Tibial artery (tissue), 4 donors: ENCODE results near the gene CARD14.

Source experiments
- DNase-seq, 2 donors: peaks; one replicate each; pipeline ENCODE4 v3.0.0-alpha.2; 2019
- H3K27ac ChIP-seq, 2 donors: fragments of 200-600 bp; sonication (generic) in 1 of 2; 1 replicate in 1 of 2; 2 replicates in 1 of 2; pipeline ENCODE4 v1.5.1; 2018 to 2019; ENCODE audit warnings: mild to moderate bottlenecking in 1 of 2
- H3K27me3 ChIP-seq, 2 donors: fragments of 200-600 bp; sonication (generic) in 1 of 2; one replicate each; pipeline versions ENCODE4 v1.5.1 to v1.6.0; 2016 to 2019
- H3K36me3 ChIP-seq, 3 donors: fragments of 200-600 bp; sonication (generic) in 2 of 3; one replicate each; pipeline ENCODE4 v1.5.1; 2016 to 2019; ENCODE audit warnings: mild to moderate bottlenecking in 2 of 3
- H3K4me1 ChIP-seq, 4 donors: fragments of 200-600 bp; sonication (generic) in 2 of 4; 1 replicate in 3 of 4; 2 replicates in 1 of 4; pipeline ENCODE4 v1.5.1; 2016 to 2019
- H3K4me3 ChIP-seq, 2 donors: fragments of 200-600 bp; sonication (generic) in 1 of 2; 1 replicate in 1 of 2; 2 replicates in 1 of 2; pipeline ENCODE4 v1.5.1; 2018 to 2019; ENCODE audit warnings: mild to moderate bottlenecking in 2 of 2
- H3K9me3 ChIP-seq, 3 donors: fragments of 200-600 bp; sonication (generic) in 1 of 3; one replicate each; pipeline ENCODE4 v1.5.1; 2016 to 2019
- intact Hi-C: fragments of 100-400 bp; cut with DNase I; formaldehyde crosslinking; loops from one replicate; pipeline ENCODE4 v1.15.0; 2023; ENCODE audit warnings: low total_unique reads
- TF ChIP-seq, protein P1 (sequence below), 2 experiments: fragments of 200-600 bp in 1 of 2; fragments of 450-650 bp in 1 of 2; IDR thresholded peaks; one replicate each; pipeline ENCODE4 v1.5.1; 2017 to 2019; ENCODE audit warnings: antibody characterized with exemption in 2 of 2, mild to moderate bottlenecking in 1 of 2, moderate library complexity in 1 of 2

The CARD14 gene

DNA sequence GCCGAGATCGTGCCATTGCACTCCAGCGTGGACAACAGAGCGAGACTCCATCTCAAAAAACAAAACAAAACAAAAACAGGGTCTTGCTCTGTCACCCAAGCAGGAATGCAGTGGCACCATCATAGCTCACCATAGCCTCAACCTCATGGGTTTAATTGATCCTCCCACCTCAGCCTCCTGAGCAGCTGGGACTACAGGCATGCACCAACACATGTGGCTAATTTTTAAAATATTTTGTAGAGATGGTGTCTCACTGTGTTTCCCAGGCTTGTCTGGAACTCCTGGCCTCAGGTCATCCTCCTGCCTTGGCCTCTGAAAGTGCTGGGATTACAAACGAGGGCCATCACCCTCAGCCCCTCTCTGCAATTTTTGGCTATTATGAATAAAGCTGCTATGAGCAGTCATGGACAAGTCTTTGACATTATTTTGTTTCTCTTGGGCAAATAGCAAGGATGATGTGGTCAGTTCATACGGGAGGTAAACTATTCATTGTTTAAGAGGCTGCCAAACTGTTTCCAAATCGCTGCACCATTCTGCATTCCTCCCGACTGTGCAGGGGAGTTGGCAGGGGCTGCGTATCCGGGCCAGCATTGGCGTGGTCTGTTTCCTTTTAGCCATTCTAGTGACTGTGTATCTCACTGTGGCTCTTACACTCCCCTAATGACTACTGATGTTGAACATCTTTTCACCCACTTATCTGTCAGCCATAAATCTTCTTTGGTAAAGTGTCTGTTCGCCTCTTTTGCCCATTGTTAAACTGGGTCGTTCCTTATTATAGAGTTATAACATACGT lies 44.0 kb upstream of the CARD14 start:
- TF ChIP-seq, protein P1, sequence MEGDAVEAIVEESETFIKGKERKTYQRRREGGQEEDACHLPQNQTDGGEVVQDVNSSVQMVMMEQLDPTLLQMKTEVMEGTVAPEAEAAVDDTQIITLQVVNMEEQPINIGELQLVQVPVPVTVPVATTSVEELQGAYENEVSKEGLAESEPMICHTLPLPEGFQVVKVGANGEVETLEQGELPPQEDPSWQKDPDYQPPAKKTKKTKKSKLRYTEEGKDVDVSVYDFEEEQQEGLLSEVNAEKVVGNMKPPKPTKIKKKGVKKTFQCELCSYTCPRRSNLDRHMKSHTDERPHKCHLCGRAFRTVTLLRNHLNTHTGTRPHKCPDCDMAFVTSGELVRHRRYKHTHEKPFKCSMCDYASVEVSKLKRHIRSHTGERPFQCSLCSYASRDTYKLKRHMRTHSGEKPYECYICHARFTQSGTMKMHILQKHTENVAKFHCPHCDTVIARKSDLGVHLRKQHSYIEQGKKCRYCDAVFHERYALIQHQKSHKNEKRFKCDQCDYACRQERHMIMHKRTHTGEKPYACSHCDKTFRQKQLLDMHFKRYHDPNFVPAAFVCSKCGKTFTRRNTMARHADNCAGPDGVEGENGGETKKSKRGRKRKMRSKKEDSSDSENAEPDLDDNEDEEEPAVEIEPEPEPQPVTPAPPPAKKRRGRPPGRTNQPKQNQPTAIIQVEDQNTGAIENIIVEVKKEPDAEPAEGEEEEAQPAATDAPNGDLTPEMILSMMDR (IDR thresholded peaks at IDR 0.05): no peak
- H3K4me3 ChIP-seq: no peak overlapping the region
- H3K36me3 ChIP-seq: no peaks in the 10 kb centered on the region
- intact Hi-C loops: no loop called here
- no peak overlapping the region for H3K27ac ChIP-seq
- DNase-seq: no peak
- H3K9me3 ChIP-seq: no peaks in the 10 kb centered on the region
- H3K27me3 ChIP-seq: peaks cover 0 to 23% of the 10 kb centered on the region in 2 donors
- peaks cover 0 to 7% (median 0%) of the 10 kb centered on the region in 4 donors for H3K4me1 ChIP-seq

DNA sequence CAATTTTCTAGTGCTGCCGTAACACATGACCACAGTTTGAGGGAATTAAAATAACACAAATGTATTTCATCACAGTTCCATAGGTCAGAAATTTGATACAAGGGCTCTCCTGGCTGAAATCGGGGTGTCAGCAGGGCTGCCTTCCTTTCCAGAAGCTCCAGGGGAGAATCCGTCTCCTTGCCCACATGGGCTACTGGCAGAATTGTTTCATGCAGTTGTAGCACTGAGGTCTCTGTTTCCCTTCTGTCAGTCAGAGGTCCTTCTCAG lies 43.4 kb upstream of the CARD14 start:
- no peak overlapping the region for H3K4me3 ChIP-seq
- intact Hi-C loops: no loop called here
- H3K4me1 ChIP-seq: peaks cover 0 to 7% (median 0%) of the 10 kb centered on the region in 4 donors
- DNase-seq: no peak
- TF ChIP-seq, protein P1 (IDR thresholded peaks at IDR 0.05): no peak
- H3K9me3 ChIP-seq: no peaks in the 10 kb centered on the region
- H3K27me3 ChIP-seq: peaks cover 0 to 23% of the 10 kb centered on the region in 2 donors
- H3K27ac ChIP-seq: no peak overlapping the region
- no peaks in the 10 kb centered on the region for H3K36me3 ChIP-seq

DNA sequence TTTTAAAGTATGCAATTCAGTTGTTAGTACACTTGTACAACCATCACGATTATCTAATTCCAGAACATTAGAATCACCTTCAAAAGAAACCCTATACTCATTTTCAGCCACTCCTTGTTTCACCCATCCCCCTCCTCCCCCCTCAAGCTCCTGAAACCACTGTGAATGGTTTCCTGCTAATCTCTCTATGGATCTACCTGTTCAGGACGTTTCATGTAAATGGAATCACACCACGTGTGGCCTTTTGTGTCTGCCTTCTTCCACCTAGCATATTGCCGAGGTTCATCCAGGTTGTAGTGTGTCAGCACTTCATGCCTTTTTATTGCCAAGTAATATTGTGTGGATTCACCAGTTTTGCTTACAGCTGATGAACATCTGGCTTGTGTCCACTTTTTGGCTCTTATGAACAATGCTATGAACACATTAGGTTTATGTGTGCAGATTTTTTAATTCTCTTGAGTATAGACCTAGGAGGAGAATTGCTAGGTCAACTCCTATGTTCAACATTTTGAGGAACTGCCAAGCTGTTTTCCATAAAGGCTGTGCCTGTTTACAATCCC lies 40.7 kb upstream of the CARD14 start:
- Histone ChIP-seq H3K4me3 (no peak overlapping the region), H3K27ac (no peak overlapping the region), H3K36me3 (peaks cover 9 to 14% (median 13%) of the 10 kb centered on the region in 3 donors), H3K4me1 (peaks cover 0 to 3% (median 0%) of the 10 kb centered on the region in 4 donors), H3K27me3 (peaks cover 0 to 11% of the 10 kb centered on the region in 2 donors), H3K9me3 (no peaks in the 10 kb centered on the region)
- TF ChIP-seq, protein P1 (IDR thresholded peaks at IDR 0.05): no peak
- intact Hi-C loops: no loop called here
- DNase-seq: no peak

DNA sequence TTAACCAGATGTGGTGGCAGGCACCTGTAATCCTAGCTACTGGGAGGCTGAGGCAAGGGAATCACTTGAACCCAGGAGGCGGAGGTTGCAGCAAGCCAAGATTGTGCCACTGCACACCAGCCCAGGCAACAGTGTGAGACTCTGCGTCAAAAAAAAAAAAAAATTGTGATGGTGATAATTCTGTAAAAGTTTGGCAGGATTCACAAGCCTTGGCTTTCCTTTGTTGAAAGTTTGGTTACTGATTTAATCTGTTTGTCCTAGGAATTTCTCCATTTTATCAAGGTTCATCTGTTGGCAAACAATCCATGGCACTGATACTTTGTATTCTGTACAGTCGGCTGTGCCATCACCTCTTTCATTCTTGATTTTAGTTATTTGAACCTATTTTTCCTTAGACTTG lies 38.8 kb upstream of the CARD14 start:
- no peak for DNase-seq
- Histone ChIP-seq H3K9me3 (no peaks in the 10 kb centered on the region), H3K4me3 (no peak overlapping the region), H3K4me1 (no peaks in the 10 kb centered on the region), H3K27me3 (peaks cover 0 to 2% of the 10 kb centered on the region in 2 donors), H3K27ac (no peak overlapping the region), H3K36me3 (peaks cover 25 to 33% (median 33%) of the 10 kb centered on the region in 3 donors)
- intact Hi-C loops: no loop called here
- TF ChIP-seq, protein P1 (IDR thresholded peaks at IDR 0.05): no peak

DNA sequence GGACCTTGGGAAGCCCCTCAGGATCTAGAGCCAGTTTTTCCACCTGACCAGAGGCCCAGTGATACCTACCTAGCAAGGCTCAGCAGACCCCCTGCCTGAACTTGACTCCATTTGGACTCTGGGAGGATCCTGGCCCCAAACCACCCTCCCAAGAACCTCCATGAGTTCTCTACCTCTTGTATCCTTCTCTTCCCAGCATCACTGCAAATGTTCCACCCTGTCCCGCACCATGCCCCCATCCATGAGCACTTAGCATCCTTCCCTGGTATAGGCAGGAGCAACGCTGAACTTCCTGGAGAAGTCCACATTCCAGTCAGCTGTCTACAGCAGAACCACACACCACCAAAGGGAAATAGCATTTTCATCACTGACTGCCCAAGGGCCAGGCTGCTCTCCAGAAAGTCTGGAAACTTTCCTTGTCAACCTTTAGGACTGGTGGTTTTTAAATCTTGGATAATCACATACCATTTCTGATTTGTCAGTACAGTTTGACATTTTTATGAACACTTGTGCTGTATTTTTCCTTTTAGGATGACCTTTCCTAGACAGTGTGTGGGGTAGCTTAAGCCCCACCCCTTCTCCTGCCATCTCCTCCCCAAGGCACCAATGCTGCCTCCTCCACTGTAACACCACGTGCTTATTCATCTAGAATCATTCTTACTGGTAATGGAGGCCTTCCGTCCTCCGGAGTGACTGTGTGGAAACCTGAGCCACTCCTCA lies 36.8 kb upstream of the CARD14 start:
- Histone ChIP-seq H3K36me3 (peaks cover 44 to 53% (median 53%) of the 10 kb centered on the region in 3 donors), H3K4me3 (no peak overlapping the region), H3K27ac (no peak overlapping the region), H3K27me3 (no peaks in the 10 kb centered on the region), H3K9me3 (no peaks in the 10 kb centered on the region), H3K4me1 (no peaks in the 10 kb centered on the region)
- intact Hi-C loops: no loop called here
- TF ChIP-seq, protein P1 (IDR thresholded peaks at IDR 0.05): no peak
- no peak for DNase-seq
